ENCODE results near the gene SHC2. TPM values are rescaled to one million over a fixed set of nuclear protein-coding genes. Genes with fewer than 3 reads are reported as not detected.

SHC2 gene
- total RNA-seq, 1 experiment from 2014 or later: 6.7 TPM

GRCh38 chr19:440391-441212, 20.2 kb downstream of the SHC2 start:
- Histone ChIP-seq H3K27me3 (ENCODE audit: control insufficient read depth, insufficient read depth, low read length) (no peaks in the 10 kb centered on the region), H3K4me3 (ENCODE audit: low read depth in 2 of 2, low read length in 2 of 2) (no peak overlapping the region), H3K4me1 (ENCODE audit: control insufficient read depth, insufficient read depth, low read length) (no peaks in the 10 kb centered on the region), H3K27ac (ENCODE audit: low read length) (no peak overlapping the region), H3K9me3 (ENCODE audit: control insufficient read depth, insufficient read depth, low read depth, low read length) (no peaks in the 10 kb centered on the region), H3K36me3 (ENCODE audit: control insufficient read depth, insufficient read depth, low read length) (no peaks in the 10 kb centered on the region)
- POLR2A ChIA-PET: no interaction called here
- DNase-seq (ENCODE audit: low read depth, low spot score) (no peak), ATAC-seq (no peak)
- in situ Hi-C loops (cut with HindIII; ENCODE audit: low pct_unique_long_range_greater_than_20kb, low sequenced_read_pairs) (no loop called here), intact Hi-C loops (cut with micrococcal nuclease; ENCODE audit: unreplicated experiment) (no loop called here)
- CTCF ChIA-PET: no interaction called here
- BruUV-seq (replicated peaks): no TSS peak
- TF ChIP-seq POLR2AphosphoS5 (IDR thresholded peaks at IDR 0.05; ENCODE audit: low read depth, low read length) (no peak), SIN3A (IDR thresholded peaks at IDR 0.05; ENCODE audit: borderline replicate concordance, insufficient read depth, low read depth, low read length) (no peak), TCF7L2 (IDR thresholded peaks at IDR 0.05; ENCODE audit: low read depth, low read length) (no peak)
- TF ChIP-seq, protein P1, sequence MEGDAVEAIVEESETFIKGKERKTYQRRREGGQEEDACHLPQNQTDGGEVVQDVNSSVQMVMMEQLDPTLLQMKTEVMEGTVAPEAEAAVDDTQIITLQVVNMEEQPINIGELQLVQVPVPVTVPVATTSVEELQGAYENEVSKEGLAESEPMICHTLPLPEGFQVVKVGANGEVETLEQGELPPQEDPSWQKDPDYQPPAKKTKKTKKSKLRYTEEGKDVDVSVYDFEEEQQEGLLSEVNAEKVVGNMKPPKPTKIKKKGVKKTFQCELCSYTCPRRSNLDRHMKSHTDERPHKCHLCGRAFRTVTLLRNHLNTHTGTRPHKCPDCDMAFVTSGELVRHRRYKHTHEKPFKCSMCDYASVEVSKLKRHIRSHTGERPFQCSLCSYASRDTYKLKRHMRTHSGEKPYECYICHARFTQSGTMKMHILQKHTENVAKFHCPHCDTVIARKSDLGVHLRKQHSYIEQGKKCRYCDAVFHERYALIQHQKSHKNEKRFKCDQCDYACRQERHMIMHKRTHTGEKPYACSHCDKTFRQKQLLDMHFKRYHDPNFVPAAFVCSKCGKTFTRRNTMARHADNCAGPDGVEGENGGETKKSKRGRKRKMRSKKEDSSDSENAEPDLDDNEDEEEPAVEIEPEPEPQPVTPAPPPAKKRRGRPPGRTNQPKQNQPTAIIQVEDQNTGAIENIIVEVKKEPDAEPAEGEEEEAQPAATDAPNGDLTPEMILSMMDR (IDR thresholded peaks at IDR 0.05): no peak

GRCh38 chr19:439167-439900, 21.5 kb downstream of the SHC2 start:
- intact Hi-C loops (cut with micrococcal nuclease; ENCODE audit: unreplicated experiment): no loop called here
- POLR2A ChIA-PET: no interaction called here

More at GRCh38 chr19:439167-439900, 21.5 kb downstream of the SHC2 start:
- TF ChIP-seq POLR2AphosphoS5 (IDR thresholded peaks at IDR 0.05; ENCODE audit: low read depth, low read length): no peak
- no peak for TF ChIP-seq TCF7L2 (IDR thresholded peaks at IDR 0.05; ENCODE audit: low read depth, low read length)
- TF ChIP-seq, protein P1 (IDR thresholded peaks at IDR 0.05): no peak
- TF ChIP-seq, protein P2, sequence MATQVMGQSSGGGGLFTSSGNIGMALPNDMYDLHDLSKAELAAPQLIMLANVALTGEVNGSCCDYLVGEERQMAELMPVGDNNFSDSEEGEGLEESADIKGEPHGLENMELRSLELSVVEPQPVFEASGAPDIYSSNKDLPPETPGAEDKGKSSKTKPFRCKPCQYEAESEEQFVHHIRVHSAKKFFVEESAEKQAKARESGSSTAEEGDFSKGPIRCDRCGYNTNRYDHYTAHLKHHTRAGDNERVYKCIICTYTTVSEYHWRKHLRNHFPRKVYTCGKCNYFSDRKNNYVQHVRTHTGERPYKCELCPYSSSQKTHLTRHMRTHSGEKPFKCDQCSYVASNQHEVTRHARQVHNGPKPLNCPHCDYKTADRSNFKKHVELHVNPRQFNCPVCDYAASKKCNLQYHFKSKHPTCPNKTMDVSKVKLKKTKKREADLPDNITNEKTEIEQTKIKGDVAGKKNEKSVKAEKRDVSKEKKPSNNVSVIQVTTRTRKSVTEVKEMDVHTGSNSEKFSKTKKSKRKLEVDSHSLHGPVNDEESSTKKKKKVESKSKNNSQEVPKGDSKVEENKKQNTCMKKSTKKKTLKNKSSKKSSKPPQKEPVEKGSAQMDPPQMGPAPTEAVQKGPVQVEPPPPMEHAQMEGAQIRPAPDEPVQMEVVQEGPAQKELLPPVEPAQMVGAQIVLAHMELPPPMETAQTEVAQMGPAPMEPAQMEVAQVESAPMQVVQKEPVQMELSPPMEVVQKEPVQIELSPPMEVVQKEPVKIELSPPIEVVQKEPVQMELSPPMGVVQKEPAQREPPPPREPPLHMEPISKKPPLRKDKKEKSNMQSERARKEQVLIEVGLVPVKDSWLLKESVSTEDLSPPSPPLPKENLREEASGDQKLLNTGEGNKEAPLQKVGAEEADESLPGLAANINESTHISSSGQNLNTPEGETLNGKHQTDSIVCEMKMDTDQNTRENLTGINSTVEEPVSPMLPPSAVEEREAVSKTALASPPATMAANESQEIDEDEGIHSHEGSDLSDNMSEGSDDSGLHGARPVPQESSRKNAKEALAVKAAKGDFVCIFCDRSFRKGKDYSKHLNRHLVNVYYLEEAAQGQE (IDR thresholded peaks at IDR 0.05; ENCODE audit: insufficient read depth in 1 of 2, low read depth in 2 of 2, low read length in 1 of 2): no peak
- TF ChIP-seq SIN3A (IDR thresholded peaks at IDR 0.05; ENCODE audit: borderline replicate concordance, insufficient read depth, low read depth, low read length): no peak
- Histone ChIP-seq H3K4me1 (ENCODE audit: control insufficient read depth, insufficient read depth, low read length) (no peaks in the 10 kb centered on the region), H3K9me3 (ENCODE audit: control insufficient read depth, insufficient read depth, low read depth, low read length) (no peaks in the 10 kb centered on the region), H3K36me3 (ENCODE audit: control insufficient read depth, insufficient read depth, low read length) (no peaks in the 10 kb centered on the region), H3K27me3 (ENCODE audit: control insufficient read depth, insufficient read depth, low read length) (no peaks in the 10 kb centered on the region), H3K27ac (ENCODE audit: low read length) (no peak overlapping the region), H3K4me3 (ENCODE audit: low read depth in 2 of 2, low read length in 2 of 2) (no peak overlapping the region)
- BruUV-seq (replicated peaks): no TSS peak
- ATAC-seq: no peak
- in situ Hi-C loops (cut with HindIII; ENCODE audit: low pct_unique_long_range_greater_than_20kb, low sequenced_read_pairs): no loop called here
- CTCF ChIA-PET: no interaction called here
- DNase-seq (ENCODE audit: low read depth, low spot score): no peak
